Ishikawa (cell line): ENCODE data around the gene TSGA10IP.

Experiments
- CEBPB ChIP-seq: IDR thresholded peaks from 2 replicates; pipeline ENCODE4 v1.6.1; 2012
- CREB1 ChIP-seq: IDR thresholded peaks from 2 replicates; pipeline ENCODE4 v1.6.1; 2012; ENCODE audit warnings: low read depth
- EGR1 ChIP-seq: IDR thresholded peaks from 2 replicates; pipeline ENCODE4 v1.6.1; 2012
- EP300 ChIP-seq: IDR thresholded peaks from 2 replicates; pipeline ENCODE4 v1.6.1; 2012; ENCODE audit warnings: borderline replicate concordance
- FOXM1 ChIP-seq: IDR thresholded peaks from 2 replicates; pipeline ENCODE4 v1.6.1; 2012; ENCODE audit warnings: low read depth, borderline replicate concordance
- MAX ChIP-seq: IDR thresholded peaks from 2 replicates; pipeline ENCODE4 v1.6.1; 2012
- NFIC ChIP-seq: IDR thresholded peaks from 2 replicates; pipeline ENCODE4 v1.6.1; 2012
- RAD21 ChIP-seq: IDR thresholded peaks from 2 replicates; pipeline ENCODE4 v1.6.1; 2012; ENCODE audit warnings: low read depth
- REST ChIP-seq: IDR thresholded peaks from 2 replicates; pipeline ENCODE4 v1.6.1; 2012; ENCODE audit warnings: low read depth, mild to moderate bottlenecking
- TAF1 ChIP-seq: IDR thresholded peaks from 2 replicates; pipeline ENCODE4 v1.6.1; 2012; ENCODE audit warnings: low read depth, mild to moderate bottlenecking
- TCF12 ChIP-seq: IDR thresholded peaks from 2 replicates; pipeline ENCODE4 v1.6.1; 2012; ENCODE audit warnings: low read depth
- TEAD4 ChIP-seq: IDR thresholded peaks from 2 replicates; pipeline ENCODE4 v1.6.1; 2012
- USF1 ChIP-seq: IDR thresholded peaks from 2 replicates; pipeline ENCODE4 v1.6.1; 2012
- YY1 ChIP-seq: IDR thresholded peaks from 2 replicates; pipeline ENCODE4 v1.6.1; 2012; ENCODE audit warnings: low read depth
- ZBTB7A ChIP-seq: IDR thresholded peaks from 2 replicates; pipeline ENCODE4 v1.6.1; 2012; ENCODE audit warnings: low read depth

Gene TSGA10IP

GRCh38 chr11:65937766-65938165, 7.5 kb upstream of the TSGA10IP start:
- TF ChIP-seq TCF12 (no peak), NFIC (no peak), FOXM1 (no peak), RAD21 (no peak), EGR1 (no peak), ZBTB7A (no peak), USF1 (no peak), TAF1 (no peak), MAX (no peak)

- no peak for TF ChIP-seq REST
- TF ChIP-seq TAF1: no peak
- TF ChIP-seq MAX: no peak
- TF ChIP-seq USF1: no peak
- no peak for TF ChIP-seq ZBTB7A
- TF ChIP-seq RAD21: no peak
- no peak for TF ChIP-seq CREB1
- TF ChIP-seq CEBPB: no peak
- no peak for TF ChIP-seq TEAD4
- TF ChIP-seq TCF12: no peak
- TF ChIP-seq FOXM1: no peak
- no peak for TF ChIP-seq EP300
- no peak for TF ChIP-seq EGR1
- no peak for TF ChIP-seq YY1
Measured at GRCh38 chr11:65941720-65942310, 3.5 kb upstream of the TSGA10IP start.

GRCh38 chr11:65942531-65942930, 2.7 kb upstream of the TSGA10IP start:
- no peak for TF ChIP-seq TEAD4
- TF ChIP-seq EP300: no peak
- TF ChIP-seq EGR1: no peak
- TF ChIP-seq CEBPB: no peak
- TF ChIP-seq MAX: no peak
- no peak for TF ChIP-seq RAD21
- no peak for TF ChIP-seq TCF12
- TF ChIP-seq REST: no peak
- TF ChIP-seq YY1: no peak
- no peak for TF ChIP-seq ZBTB7A
- no peak for TF ChIP-seq NFIC
- no peak for TF ChIP-seq FOXM1
- no peak for TF ChIP-seq USF1
- TF ChIP-seq CREB1: no peak
- TF ChIP-seq TAF1: no peak

GRCh38 chr11:65944191-65944590, 1.1 kb upstream of the TSGA10IP start:
- TF ChIP-seq MAX (no peak), TEAD4 (no peak), NFIC (no peak), FOXM1 (no peak), EP300 (no peak), ZBTB7A (no peak), USF1 (no peak), TCF12 (no peak), YY1 (no peak)

- TF ChIP-seq TCF12: no peak
- no peak for TF ChIP-seq TEAD4
- no peak for TF ChIP-seq FOXM1
- no peak for TF ChIP-seq CREB1
- no peak for TF ChIP-seq TAF1
- no peak for TF ChIP-seq REST
- no peak for TF ChIP-seq NFIC
- no peak for TF ChIP-seq USF1
- no peak for TF ChIP-seq CEBPB
- no peak for TF ChIP-seq ZBTB7A
- no peak for TF ChIP-seq YY1
- no peak for TF ChIP-seq EGR1
- TF ChIP-seq EP300: no peak
- no peak for TF ChIP-seq RAD21
Measured at GRCh38 chr11:65944767-65945166, 513 bp upstream of the TSGA10IP start.
